ENCODE measurements around the gene RTN4RL1.

- TF ChIP-seq, protein P1, sequence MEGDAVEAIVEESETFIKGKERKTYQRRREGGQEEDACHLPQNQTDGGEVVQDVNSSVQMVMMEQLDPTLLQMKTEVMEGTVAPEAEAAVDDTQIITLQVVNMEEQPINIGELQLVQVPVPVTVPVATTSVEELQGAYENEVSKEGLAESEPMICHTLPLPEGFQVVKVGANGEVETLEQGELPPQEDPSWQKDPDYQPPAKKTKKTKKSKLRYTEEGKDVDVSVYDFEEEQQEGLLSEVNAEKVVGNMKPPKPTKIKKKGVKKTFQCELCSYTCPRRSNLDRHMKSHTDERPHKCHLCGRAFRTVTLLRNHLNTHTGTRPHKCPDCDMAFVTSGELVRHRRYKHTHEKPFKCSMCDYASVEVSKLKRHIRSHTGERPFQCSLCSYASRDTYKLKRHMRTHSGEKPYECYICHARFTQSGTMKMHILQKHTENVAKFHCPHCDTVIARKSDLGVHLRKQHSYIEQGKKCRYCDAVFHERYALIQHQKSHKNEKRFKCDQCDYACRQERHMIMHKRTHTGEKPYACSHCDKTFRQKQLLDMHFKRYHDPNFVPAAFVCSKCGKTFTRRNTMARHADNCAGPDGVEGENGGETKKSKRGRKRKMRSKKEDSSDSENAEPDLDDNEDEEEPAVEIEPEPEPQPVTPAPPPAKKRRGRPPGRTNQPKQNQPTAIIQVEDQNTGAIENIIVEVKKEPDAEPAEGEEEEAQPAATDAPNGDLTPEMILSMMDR (IDR thresholded peaks at IDR 0.05), result no peak
- TF ChIP-seq POLR2A (IDR thresholded peaks at IDR 0.05), result no peak
These were observed 47.3 kb downstream of the RTN4RL1 start for GRCh38 chr17:1977583-1978395.
